ENCODE measurements around the gene SUPT7L.
"Not testable (repeated sequence)": the region's sequence is repeated elsewhere in the genome, so short reads cannot be mapped to it uniquely, and the experiment has no call there.

The SUPT7L gene

DNA sequence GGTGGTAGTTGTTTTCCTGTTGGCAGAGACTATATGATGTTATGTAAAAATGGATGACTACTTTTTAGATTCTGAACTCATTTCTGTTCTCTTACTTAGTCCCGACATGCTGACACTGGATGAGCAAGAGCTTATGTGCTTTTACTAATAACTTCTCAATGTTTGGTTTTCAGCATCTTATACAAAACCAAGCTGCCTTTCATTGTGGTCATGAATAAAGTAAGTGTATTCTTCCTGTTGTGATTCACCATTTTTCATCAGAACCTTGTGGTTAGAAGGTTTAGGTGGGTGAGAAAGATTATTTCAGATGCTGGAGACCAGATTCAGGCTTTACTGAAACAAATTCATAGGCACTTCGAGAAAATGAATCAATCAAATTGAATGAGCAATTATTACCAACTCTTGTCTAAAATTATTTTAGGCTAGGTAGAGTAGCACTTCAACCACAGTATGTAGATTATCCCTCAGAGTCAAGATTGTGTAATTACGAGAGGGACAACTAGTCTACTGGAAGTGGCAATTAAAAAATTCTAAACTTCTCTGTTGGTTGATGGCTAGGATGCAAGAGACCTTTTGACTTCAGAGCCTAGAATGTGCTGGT lies 25.3 kb downstream of the SUPT7L start:
- DNase-seq (ENCODE audit: low read depth): no peak

DNA sequence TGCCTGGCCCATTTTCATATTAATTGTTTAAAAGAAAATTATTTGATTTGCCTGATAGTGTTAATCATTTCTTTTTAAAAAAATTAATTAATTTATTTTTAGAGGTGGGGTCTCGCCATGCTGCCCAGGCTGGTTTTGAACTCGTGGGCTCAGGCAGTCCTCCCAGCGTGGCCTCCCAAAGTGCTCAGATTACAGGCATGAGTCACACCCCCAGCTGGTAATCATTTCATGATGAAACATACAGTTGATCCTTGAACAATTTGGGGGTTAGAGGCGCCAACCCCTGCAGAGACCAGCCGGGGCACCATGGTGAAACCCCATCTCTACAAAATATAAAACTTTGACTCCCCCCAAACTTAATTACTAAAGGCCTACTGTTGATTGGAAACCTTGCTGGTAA lies 26.6 kb downstream of the SUPT7L start:
- no peak for DNase-seq (ENCODE audit: low read depth)

DNA sequence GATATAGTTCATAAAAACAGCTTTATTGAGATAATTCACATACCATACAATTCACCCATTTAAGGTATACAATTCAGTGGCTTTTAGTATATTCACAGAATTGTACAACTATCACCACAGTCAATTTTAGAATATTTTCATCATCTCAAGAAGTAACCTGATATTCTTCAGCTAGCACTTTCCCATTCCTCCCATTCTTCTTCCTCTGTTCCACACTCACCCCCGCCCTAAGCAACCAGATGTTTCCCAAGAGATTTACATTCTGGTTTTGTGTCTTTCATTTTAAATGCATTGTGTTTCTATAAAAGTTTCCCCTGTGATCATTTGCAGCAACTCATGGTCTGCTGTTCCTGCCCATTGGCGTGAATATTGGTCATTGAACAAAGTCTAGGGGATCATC lies 29.1 kb downstream of the SUPT7L start:
- DNase-seq (ENCODE audit: low read depth): no peak

DNA sequence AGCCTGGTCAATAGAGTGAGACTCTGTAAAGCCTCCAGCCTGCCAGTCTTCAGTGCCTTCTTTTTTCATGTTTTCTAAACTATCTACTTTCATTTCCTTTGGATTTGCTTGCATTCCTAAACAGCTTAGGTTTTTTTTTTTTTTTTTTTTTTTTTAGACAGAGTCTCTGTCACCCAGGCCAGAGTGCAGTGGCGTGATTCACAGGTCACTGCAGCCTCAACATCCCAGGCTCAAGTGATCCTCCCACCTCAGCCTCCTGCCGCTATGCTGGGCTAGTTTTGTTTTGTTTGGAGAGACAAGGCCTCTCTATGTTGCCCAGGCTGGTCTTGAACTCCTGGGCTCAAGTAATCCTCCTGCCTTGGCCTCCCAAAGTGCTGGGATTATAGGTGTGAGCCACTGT lies 33.2 kb downstream of the SUPT7L start:
- not testable (repeated sequence) for DNase-seq (ENCODE audit: low read depth)

DNA sequence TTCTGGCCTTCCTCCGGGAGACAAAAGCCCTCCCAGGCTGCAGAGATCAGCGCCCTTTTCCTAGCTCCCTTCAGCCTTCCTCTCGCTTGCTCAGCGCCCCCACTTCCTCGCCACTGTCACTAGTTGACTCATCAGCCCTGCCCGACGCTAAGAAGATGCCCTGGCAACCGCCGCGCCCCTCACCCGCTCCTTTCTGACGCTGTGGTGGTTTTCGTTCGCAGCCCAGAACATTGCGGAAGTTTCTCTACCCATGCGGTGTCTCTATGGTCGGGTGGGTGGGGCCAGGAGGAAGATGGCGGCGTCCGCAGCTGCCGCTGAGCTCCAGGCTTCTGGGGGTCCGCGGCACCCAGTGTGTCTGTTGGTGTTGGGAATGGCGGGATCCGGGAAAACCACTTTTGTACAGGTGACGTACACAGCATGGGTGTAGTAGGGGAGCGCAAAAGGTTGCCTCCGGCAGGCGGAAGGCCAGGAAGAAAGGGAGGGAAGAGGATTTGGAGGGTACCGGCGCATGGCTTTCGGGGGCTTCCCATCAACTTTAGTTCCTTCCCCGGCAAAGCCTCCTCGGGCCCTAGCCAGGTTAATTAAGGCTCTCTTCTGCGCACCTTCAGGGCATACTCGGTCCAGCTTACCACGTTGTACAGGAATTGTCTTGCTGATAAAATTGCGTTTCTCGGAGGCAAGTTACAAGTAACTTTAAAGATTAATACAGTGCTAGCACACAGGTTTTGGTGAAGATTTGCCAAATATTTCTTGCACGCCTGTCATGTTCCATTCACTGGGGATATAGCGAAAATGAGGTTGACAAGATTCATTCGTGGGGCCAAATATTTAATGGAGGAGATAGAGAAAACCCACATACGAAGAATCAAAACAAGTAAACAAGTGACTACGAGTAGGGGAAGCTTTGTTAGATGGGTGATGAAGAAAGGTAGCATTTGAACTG lies 34.4 kb downstream of the SUPT7L start, which contains the start of the genes CCDC121 and GPN1:
CCDC121 (minus strand) TSS at position 246 of the 943 bp plus-strand sequence. CDS start 1,213 bp downstream, outside the sequence.
GPN1 (plus strand) TSS at position 284 of the 943 bp plus-strand sequence; CDS start at position 293, 9 bp downstream.
- peak; percentile 93 for DNase-seq (ENCODE audit: low read depth)

DNA sequence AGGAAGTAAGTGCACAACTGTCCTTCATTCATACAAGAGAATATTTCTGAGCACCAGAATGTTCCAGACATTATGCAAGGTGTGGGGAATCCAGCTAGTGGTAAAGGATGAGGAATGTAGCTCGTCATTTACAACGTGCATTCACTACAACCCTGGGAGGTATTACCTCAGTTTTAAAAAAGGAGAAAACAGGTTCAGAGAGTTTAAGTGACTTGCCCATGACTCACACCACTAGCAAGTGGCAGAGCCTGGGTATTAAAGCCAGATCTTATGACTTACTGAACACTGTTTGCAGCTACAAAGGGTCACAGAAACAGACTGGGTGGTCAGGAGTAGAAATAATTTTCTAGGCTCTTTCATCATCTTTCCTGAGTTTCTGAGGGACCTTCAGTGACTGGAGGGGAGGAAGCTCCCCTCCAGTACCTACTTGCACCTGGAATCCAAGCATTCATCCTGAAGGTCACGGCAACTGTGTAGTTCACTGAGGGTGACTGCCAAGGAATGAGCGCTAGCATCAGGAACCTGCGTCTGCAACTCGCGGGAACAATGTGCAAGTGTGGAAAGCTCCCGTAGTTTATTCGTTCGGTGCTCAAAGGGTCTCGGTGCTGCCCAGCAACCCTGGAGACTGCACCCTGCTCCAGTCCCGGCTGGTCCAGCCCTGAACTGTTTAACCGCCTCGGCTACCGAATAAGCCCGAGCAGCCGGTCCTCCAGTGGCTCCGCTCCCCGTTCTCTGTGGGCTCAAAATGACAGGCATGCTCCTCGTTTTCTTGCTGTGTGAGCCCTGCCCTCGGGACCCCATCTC lies 35.2 kb downstream of the SUPT7L start:
- no peak for DNase-seq (ENCODE audit: low read depth)

DNA sequence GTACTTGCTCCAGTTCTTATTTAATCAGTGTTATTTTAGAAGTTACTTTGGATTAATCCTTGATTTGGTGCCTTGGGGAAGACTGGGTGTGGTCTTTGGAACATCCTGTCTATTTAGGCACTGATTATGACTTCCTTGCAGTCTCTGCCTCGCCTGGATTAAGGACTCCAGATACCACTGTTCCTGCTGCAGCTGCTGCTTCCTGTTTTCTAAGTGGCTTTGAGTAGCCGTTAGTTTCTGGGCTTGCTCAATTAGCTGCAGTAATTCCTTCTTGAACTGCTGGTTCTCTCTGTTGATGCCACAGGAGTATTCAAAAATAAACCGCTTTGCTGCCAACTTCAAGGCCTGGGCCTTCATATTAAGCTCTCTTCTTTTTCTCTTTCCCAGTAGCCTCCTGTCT lies 36.5 kb downstream of the SUPT7L start:
- not testable (repeated sequence) for DNase-seq (ENCODE audit: low read depth)

DNA sequence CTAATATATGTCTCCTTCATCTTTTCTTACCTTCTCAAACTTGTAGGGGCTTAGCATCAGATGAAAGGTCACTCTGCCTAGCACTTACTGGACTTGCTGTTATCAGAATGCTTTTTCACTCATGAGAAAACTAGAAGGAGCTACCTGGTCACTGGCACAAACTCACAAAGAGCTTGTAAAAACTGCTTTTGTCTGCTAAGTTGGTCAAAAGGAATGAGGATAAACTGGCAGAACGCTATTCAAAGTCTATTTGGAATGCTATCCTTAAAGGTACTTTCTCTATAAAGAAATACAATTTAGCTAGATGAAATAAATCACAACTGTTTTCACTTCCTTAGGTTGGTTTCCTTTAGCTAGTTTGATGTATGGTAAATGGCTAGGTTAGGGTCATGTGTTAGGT lies 37.1 kb downstream of the SUPT7L start:
- not testable (repeated sequence) for DNase-seq (ENCODE audit: low read depth)

DNA sequence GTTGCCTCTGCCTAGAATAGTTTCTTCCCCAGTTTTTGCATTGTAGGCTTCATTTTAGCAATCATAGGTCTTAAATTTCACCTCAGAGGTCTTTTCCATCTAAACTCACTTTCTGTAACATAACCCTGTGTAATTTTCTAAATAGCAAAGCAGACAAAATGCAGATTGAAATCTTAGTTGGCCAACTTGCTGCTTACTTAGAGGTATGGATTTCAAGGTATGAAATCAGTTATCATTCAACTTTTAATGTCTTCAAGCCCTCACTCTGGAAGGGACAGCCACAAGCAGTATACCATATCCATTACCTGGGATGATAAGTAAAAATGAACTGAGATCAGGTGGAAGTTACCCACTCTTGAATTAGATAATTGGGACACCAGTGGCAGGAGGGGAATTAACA lies 38.5 kb downstream of the SUPT7L start:
- DNase-seq (ENCODE audit: low read depth): no peak

DNA sequence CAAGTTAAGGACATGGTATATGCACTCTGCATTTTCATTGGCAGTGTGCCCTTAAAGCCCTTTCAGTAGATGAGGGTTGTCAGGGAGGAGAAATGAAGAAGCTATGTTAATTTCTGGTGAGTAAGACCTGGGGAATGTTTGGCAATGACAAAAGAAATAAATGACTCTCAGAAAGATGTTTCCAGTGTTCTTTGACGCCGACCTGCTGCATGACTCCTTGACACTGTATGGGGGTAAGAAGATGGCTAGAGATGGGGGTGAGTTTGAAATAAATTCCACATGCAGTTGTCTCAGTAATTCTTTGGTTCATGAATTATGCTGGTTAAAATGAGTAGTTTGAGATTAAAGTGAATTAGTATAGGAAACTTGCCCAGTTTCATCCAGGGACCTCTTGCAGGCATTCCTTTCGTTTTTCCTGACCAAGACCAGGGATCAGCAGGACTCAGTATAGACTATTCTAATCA lies 40.5 kb downstream of the SUPT7L start:
- DNase-seq (ENCODE audit: low read depth): no peak

DNA sequence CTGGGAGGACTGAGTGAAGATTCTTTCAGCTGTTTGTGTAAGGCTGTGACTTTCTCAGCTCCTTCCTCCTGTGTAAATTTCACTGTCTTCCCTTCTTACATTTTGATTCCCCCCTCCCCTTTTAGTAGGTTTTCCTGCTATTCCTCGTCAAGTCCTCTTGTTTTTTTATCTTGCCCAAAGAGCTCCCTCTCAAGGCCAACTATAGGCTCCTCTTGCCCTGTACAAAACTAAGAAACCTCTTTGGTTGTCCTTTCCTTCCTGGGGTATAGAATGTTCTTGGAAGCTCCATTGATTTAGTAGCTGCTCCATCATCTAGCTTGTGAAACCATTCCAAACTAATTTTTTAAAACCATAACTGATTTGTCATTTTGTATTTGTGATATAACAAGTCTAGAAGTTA lies 41.9 kb downstream of the SUPT7L start:
- no peak for DNase-seq (ENCODE audit: low read depth)

DNA sequence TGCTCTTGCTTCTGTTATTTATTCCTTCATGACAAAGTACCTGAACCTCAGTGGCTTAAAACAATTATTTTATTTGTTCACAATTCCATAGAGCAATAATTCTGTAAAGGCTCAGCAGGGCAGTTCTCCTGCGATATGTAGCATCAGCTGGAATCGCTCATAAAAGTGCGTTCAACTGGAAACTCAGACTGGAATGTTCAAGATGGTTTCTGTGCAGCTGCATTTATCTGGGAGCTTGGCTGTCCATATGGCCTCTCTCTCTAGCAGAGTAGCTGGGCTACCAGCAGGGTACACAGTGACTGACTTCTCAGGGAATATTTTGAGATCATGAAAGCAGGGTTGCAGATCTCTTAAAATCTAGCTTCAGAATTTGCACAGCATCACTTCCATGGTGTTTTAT lies 48.1 kb downstream of the SUPT7L start:
- DNase-seq (ENCODE audit: low read depth): no peak

DNA sequence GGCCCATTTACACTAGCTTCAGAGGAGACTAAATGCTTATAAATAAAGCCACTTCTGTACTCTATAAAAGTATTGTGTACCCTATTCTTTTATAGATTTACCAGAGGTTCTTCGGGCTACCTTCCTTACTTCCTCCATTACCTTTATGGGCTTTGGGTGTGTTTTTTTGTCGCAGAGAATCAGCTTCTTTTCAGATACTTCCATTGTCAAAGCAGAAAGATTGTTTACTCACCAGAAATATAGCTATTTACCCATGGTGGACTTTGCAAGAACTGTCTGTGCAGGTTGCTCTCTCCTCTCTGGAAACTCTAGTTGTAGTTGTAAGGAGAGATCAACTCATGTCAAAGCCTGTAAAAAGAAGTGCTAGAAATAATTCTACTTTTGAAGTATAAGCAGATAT lies 49.4 kb downstream of the SUPT7L start:
- DNase-seq (ENCODE audit: low read depth): no peak

DNA sequence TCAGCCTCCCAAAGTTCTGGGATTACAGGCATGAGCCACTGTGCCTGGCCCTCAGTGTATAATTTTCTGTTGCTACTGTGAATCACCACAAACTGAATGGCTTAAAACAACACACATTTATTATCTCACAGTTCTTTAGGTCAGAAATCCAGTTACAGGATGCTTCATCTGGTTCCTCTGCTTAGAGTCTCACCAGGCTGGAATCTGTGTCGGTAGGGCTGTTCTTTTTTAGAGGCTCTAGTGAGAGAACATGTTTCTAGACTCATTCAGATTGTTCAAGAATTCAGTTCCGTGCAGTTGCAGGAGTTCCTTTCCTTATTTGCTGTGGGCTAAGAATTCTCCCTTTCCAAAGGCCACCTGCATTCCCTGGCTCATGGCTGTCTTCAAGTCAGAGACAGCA lies 56.8 kb downstream of the SUPT7L start:
- DNase-seq (ENCODE audit: low read depth): no peak
